Mesendoderm (in vitro differentiated cells): Measurements from ENCODE around the gene PDZD2.
A peak's percentile ranks its signal among the peaks of the same experiment; 100 is the strongest.

Source experiments
- DNase-seq: peaks from one replicate; pipeline ENCODE4 v3.0.0; 2013
- H2AK5ac ChIP-seq: 2 replicates; pipeline ENCODE4 v1.6.1; 2013; ENCODE audit warnings: low read length, inconsistent platforms
- H2BK120ac ChIP-seq: 2 replicates; pipeline ENCODE4 v1.6.1; 2013; ENCODE audit warnings: low read depth, mild to moderate bottlenecking, low read length, moderate library complexity, mixed read lengths
- H2BK15ac ChIP-seq: replicated peaks from 2 replicates; pipeline ENCODE4 v1.6.1; 2013; ENCODE audit warnings: low read depth, mild to moderate bottlenecking, moderate library complexity
- H2BK5ac ChIP-seq: 2 replicates; pipeline ENCODE4 v1.6.1; 2013; ENCODE audit warnings: low read length, inconsistent platforms
- H3K18ac ChIP-seq: 2 replicates; pipeline ENCODE4 v1.6.1; 2013; ENCODE audit warnings: mild to moderate bottlenecking, low read length, mixed read lengths
- H3K23ac ChIP-seq: one replicate; pipeline ENCODE4 v1.6.1; 2013; ENCODE audit warnings: low read length
- H3K27ac ChIP-seq: 2 replicates; pipeline ENCODE4 v1.5.1; 2013; ENCODE audit warnings: low read depth, mild to moderate bottlenecking, inconsistent platforms, low read length, moderate library complexity
- H3K27me3 ChIP-seq: 2 replicates; pipeline ENCODE4 v1.6.1; 2013; ENCODE audit warnings: low read length, control low read depth, mild to moderate bottlenecking, inconsistent platforms; ENCODE audit not compliant: insufficient read depth, poor library complexity
- H3K36me3 ChIP-seq: 2 replicates; pipeline ENCODE4 v1.6.1; 2013; ENCODE audit warnings: low read length, inconsistent platforms; ENCODE audit not compliant: control insufficient read depth, insufficient read depth
- H3K4ac ChIP-seq: one replicate; pipeline ENCODE4 v1.6.1; 2013; ENCODE audit warnings: low read depth, mild to moderate bottlenecking, low read length, moderate library complexity
- H3K4me1 ChIP-seq: 2 replicates; pipeline ENCODE4 v1.6.1; 2013; ENCODE audit warnings: low read depth, low read length, inconsistent platforms; ENCODE audit not compliant: control insufficient read depth
- H3K4me2 ChIP-seq: 2 replicates; pipeline ENCODE4 v1.6.1; 2013; ENCODE audit warnings: low read length
- H3K4me3 ChIP-seq: 2 replicates; pipeline ENCODE4 v1.5.1; 2013; ENCODE audit warnings: mild to moderate bottlenecking, low read length
- H3K56ac ChIP-seq: one replicate; pipeline ENCODE4 v1.6.1; 2013; ENCODE audit warnings: low read length
- H3K79me1 ChIP-seq: 2 replicates; pipeline ENCODE4 v1.6.1; 2013; ENCODE audit warnings: low read length, inconsistent platforms
- H3K79me2 ChIP-seq: 2 replicates; pipeline ENCODE4 v1.6.1; 2013; ENCODE audit warnings: mild to moderate bottlenecking, low read length; ENCODE audit not compliant: control insufficient read depth, insufficient read depth
- H3K9ac ChIP-seq: 2 replicates; pipeline ENCODE4 v1.6.1; 2013; ENCODE audit warnings: low read length, inconsistent platforms
- H4K5ac ChIP-seq: one replicate; pipeline ENCODE4 v1.6.1; 2013; ENCODE audit warnings: low read length
- H4K8ac ChIP-seq: one replicate; pipeline ENCODE4 v1.6.1; 2013; ENCODE audit warnings: low read depth, mild to moderate bottlenecking, control low read depth, low read length, moderate library complexity
- WGBS: extraction: QIAGEN DNeasy Blood & Tissue Kit; methylation state at CpG from one replicate; pipeline ENCODE4 v1.1.7; 2013; ENCODE audit warnings: low lambda C conversion rate, missing lambda C conversion rate; ENCODE audit not compliant: insufficient coverage; ENCODE audit errors: extremely low coverage; 5-methylcytosine and 5-hydroxymethylcytosine counted together

PDZD2 gene

DNA sequence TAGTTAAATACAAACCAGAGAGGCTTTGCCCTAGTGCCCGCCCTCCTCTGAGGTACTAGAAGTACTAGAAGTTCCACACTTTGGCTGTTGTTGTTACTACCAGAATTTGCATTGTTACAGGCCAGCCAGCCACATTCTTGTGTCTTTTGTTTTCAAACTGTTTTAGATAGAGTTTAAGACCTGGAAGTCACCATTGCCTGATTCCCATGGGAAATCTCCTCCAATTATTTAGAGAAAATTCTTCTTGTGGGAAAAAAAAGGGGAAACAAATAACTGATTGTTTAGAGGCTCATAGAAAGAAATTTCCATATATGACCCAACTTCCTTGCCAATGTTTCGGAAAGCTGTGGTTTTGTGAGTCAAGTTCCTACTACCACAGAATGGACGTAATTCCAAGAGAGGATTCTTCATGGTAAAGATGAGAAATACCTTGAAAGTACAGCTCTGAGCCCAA lies 282.9 kb downstream of the PDZD2 start:
- Histone ChIP-seq H3K9ac (no peak overlapping the region), H2BK120ac (no peak overlapping the region), H2BK5ac (no peak overlapping the region), H3K18ac (no peak overlapping the region), H4K5ac (no peak overlapping the region), H3K27ac (no peak overlapping the region), H3K4me2 (no peak overlapping the region), H4K8ac (no peak overlapping the region), H3K23ac (no peak overlapping the region), H3K4ac (no peak overlapping the region), H2AK5ac (no peak overlapping the region), H3K36me3 (no peaks in the 10 kb centered on the region), H3K79me1 (no peaks in the 10 kb centered on the region), H2BK15ac (no peak overlapping the region), H3K27me3 (no peaks in the 10 kb centered on the region), H3K79me2 (no peaks in the 10 kb centered on the region), H3K56ac (no peak overlapping the region), H3K4me1 (no peaks in the 10 kb centered on the region), H3K4me3 (no peak overlapping the region)
- no CpG with 5 or more reads among the region's 3 CpGs for WGBS
- DNase-seq: peak; percentile 64

DNA sequence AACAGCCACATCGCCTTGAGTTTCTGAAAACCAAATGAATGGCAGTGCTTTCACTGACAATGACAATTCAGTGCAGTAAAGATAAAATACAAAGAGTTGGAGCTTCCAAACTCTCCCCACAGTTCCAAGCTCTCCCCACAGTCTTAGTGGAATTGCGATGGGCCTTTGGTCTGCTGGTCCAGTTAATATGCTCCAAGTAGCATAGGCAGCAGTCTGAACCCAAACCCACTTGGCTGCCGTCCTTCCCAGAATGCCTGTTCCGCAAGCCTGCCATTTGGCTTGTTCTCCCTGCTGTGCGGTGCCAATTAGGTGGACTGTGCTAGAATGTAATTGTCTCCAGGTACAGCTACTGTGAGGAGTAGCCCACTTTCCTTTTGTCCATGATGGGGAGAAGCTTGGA lies 285.1 kb downstream of the PDZD2 start:
- H3K79me2 ChIP-seq: no peaks in the 10 kb centered on the region
- no peak overlapping the region for H3K4me2 ChIP-seq
- no peak overlapping the region for H3K9ac ChIP-seq
- no peak overlapping the region for H3K56ac ChIP-seq
- H3K4me1 ChIP-seq: no peaks in the 10 kb centered on the region
- no peak for DNase-seq
- H3K4me3 ChIP-seq: no peak overlapping the region
- H3K23ac ChIP-seq: no peak overlapping the region
- H3K4ac ChIP-seq: no peak overlapping the region
- H3K18ac ChIP-seq: no peak overlapping the region
- H2BK120ac ChIP-seq: no peak overlapping the region
- no peak overlapping the region for H4K5ac ChIP-seq
- no peaks in the 10 kb centered on the region for H3K36me3 ChIP-seq
- H2BK15ac ChIP-seq: no peak overlapping the region
- no peaks in the 10 kb centered on the region for H3K27me3 ChIP-seq
- no peak overlapping the region for H2AK5ac ChIP-seq
- no peak overlapping the region for H3K27ac ChIP-seq
- no peak overlapping the region for H2BK5ac ChIP-seq
- WGBS: no CpG with 5 or more reads among the region's 5 CpGs
- no peak overlapping the region for H4K8ac ChIP-seq
- H3K79me1 ChIP-seq: no peaks in the 10 kb centered on the region

- Histone ChIP-seq H3K4me3 (no peak overlapping the region), H3K4me2 (no peak overlapping the region), H2BK120ac (no peak overlapping the region), H3K4me1 (no peaks in the 10 kb centered on the region), H2BK5ac (no peak overlapping the region), H4K5ac (no peak overlapping the region), H3K23ac (no peak overlapping the region), H3K9ac (no peak overlapping the region), H3K4ac (no peak overlapping the region), H3K79me1 (no peaks in the 10 kb centered on the region), H3K27ac (no peak overlapping the region), H2BK15ac (no peak overlapping the region), H3K18ac (no peak overlapping the region), H3K79me2 (no peaks in the 10 kb centered on the region), H4K8ac (no peak overlapping the region), H2AK5ac (no peak overlapping the region), H3K36me3 (no peaks in the 10 kb centered on the region), H3K56ac (no peak overlapping the region), H3K27me3 (no peaks in the 10 kb centered on the region)
- WGBS: no CpG with 5 or more reads among the region's 4 CpGs
- DNase-seq: no peak
Measured at GRCh38 chr5:31931874-31932273, 292.9 kb downstream of the PDZD2 start.

DNA sequence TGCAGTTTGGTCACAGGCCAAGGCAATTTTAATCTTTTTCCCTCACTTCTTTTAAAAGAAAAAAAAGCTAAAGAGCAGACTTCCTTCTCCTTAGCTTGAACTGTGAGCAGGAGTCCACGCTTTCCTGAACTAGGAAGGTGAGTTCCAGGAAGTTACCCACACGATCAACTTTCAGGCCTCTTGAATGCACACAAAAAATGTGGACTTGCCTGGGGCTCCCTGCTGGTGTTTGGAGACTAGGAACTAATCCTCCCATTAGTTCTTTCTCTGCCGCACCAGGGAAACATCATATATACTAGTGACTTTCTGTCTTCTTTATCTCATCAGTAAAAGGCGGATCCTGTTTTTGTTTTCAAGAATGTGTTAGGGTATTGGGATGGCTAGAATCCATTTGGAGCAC lies 295.2 kb downstream of the PDZD2 start:
- Histone ChIP-seq H3K4me1 (no peaks in the 10 kb centered on the region), H3K27ac (no peak overlapping the region), H2AK5ac (no peak overlapping the region), H4K5ac (no peak overlapping the region), H3K23ac (no peak overlapping the region), H2BK5ac (no peak overlapping the region), H4K8ac (no peak overlapping the region), H3K4me3 (no peak overlapping the region), H3K79me2 (no peaks in the 10 kb centered on the region), H3K4me2 (no peak overlapping the region), H2BK15ac (no peak overlapping the region), H3K27me3 (no peaks in the 10 kb centered on the region), H3K36me3 (no peaks in the 10 kb centered on the region), H3K18ac (no peak overlapping the region), H3K9ac (no peak overlapping the region), H3K79me1 (no peaks in the 10 kb centered on the region), H2BK120ac (no peak overlapping the region), H3K56ac (peak overlapping the region; percentile 34), H3K4ac (no peak overlapping the region)
- WGBS: no CpG with 5 or more reads among the region's 4 CpGs
- DNase-seq: peak; percentile 61

DNA sequence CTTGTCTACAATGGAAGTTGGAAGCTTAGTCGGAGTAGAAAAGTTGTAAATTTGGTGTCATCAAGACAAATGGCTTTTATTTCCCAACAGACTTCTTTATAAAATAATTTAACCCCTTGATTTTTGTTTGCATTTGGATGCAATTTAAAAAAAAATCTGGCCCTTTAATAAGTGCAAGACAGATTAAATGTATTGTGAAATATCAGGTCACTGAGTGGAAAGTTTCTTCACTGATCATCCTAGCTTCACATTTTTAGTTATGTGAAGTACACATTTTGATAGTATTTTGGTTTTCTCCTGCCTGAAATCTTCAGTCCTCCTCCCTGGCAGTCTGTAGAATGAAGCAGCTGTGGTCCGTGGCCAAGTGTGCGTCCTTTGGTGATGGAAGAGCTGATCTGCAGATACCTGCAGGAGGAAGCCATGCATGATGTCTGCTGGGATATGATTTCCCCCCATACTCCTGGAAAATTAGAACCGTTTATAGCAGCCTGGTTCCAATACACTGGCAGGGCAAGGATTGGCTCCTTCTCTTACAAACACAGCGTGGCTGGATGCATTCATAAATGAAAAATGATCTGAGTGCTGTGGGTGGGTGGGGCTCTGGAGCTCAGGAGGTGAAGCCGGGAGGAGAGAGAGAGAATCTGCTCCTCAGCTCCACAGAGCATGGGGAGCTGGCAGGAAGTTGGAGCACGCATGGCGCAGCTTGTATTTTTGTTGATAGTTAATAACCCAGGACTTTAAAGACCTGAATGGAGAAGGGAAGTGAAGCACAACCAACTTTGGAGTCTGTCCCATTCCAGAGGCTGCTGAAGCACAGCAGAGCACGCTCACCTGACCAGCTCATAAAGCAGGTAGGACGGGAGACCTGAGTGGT lies 296.8 kb downstream of the PDZD2 start:
- no peak overlapping the region for H2BK120ac ChIP-seq
- H3K4ac ChIP-seq: no peak overlapping the region
- no peak overlapping the region for H2BK5ac ChIP-seq
- H3K36me3 ChIP-seq: no peaks in the 10 kb centered on the region
- H3K23ac ChIP-seq: no peak overlapping the region
- H2BK15ac ChIP-seq: no peak overlapping the region
- H3K27ac ChIP-seq: no peak overlapping the region
- H3K18ac ChIP-seq: no peak overlapping the region
- WGBS: no CpG with 5 or more reads among the region's 10 CpGs
- H3K9ac ChIP-seq: no peak overlapping the region
- H3K4me2 ChIP-seq: no peak overlapping the region
- no peaks in the 10 kb centered on the region for H3K4me1 ChIP-seq
- H3K27me3 ChIP-seq: no peaks in the 10 kb centered on the region
- H3K79me2 ChIP-seq: no peaks in the 10 kb centered on the region
- H3K79me1 ChIP-seq: no peaks in the 10 kb centered on the region
- no peak overlapping the region for H2AK5ac ChIP-seq
- no peak overlapping the region for H4K5ac ChIP-seq
- H4K8ac ChIP-seq: no peak overlapping the region
- DNase-seq: no peak
- H3K56ac ChIP-seq: no peak overlapping the region
- H3K4me3 ChIP-seq: no peak overlapping the region

DNA sequence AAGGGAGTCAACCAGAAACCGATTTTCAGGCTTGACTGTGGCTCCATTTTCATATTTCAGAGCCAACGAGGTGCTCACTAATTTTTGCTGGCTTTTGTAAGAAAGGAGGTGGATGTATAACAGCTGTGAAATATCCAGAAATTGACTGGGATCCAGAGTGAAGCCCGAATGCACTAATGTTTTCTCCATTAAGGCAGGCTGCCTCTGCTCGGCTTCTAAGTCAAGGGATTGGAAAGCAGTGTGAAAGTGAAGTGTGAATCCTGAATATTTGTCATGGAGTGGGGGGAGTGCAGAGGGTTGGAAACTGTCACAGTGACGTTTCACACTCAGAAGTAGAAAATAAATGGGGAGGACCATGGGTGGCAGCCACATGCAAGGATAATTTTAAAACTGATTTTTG lies 297.8 kb downstream of the PDZD2 start:
- DNase-seq: no peak
- Histone ChIP-seq H3K18ac (no peak overlapping the region), H4K8ac (no peak overlapping the region), H3K4me1 (no peaks in the 10 kb centered on the region), H3K23ac (no peak overlapping the region), H3K27me3 (no peaks in the 10 kb centered on the region), H3K56ac (no peak overlapping the region), H2BK15ac (no peak overlapping the region), H3K36me3 (no peaks in the 10 kb centered on the region), H3K4me3 (no peak overlapping the region), H3K79me1 (no peaks in the 10 kb centered on the region), H3K27ac (no peak overlapping the region), H2BK5ac (no peak overlapping the region), H2BK120ac (no peak overlapping the region), H3K4me2 (no peak overlapping the region), H3K9ac (no peak overlapping the region), H4K5ac (no peak overlapping the region), H3K4ac (no peak overlapping the region), H2AK5ac (no peak overlapping the region), H3K79me2 (no peaks in the 10 kb centered on the region)
- WGBS: no CpG with 5 or more reads among the region's 5 CpGs
